Mucosa of stomach (tissue), 1 donor: ENCODE data around the gene PNPLA7.

Source experiments
- H3K27me3 ChIP-seq: one replicate; pipeline ENCODE4 v1.7.0; 2013; ENCODE audit warnings: mild to moderate bottlenecking, low read length; ENCODE audit not compliant: control insufficient read depth, insufficient read depth
- H3K36me3 ChIP-seq: one replicate; pipeline ENCODE4 v1.7.0; 2013; ENCODE audit warnings: low read length; ENCODE audit not compliant: control insufficient read depth, insufficient read depth
- H3K4me1 ChIP-seq: one replicate; pipeline ENCODE4 v1.7.0; 2013; ENCODE audit warnings: mild to moderate bottlenecking, low read length; ENCODE audit not compliant: control insufficient read depth, insufficient read depth
- H3K4me3 ChIP-seq: one replicate; pipeline ENCODE4 v1.7.0; 2013; ENCODE audit warnings: low read length
- H3K9ac ChIP-seq: one replicate; pipeline ENCODE4 v1.7.0; 2013; ENCODE audit warnings: mild to moderate bottlenecking, low read length, moderate library complexity
- H3K9me3 ChIP-seq: one replicate; pipeline ENCODE4 v1.7.0; 2013; ENCODE audit warnings: mild to moderate bottlenecking, low read length, moderate library complexity; ENCODE audit not compliant: control insufficient read depth
- donor health status: Pancreatic carcinoma.

Gene PNPLA7

DNA sequence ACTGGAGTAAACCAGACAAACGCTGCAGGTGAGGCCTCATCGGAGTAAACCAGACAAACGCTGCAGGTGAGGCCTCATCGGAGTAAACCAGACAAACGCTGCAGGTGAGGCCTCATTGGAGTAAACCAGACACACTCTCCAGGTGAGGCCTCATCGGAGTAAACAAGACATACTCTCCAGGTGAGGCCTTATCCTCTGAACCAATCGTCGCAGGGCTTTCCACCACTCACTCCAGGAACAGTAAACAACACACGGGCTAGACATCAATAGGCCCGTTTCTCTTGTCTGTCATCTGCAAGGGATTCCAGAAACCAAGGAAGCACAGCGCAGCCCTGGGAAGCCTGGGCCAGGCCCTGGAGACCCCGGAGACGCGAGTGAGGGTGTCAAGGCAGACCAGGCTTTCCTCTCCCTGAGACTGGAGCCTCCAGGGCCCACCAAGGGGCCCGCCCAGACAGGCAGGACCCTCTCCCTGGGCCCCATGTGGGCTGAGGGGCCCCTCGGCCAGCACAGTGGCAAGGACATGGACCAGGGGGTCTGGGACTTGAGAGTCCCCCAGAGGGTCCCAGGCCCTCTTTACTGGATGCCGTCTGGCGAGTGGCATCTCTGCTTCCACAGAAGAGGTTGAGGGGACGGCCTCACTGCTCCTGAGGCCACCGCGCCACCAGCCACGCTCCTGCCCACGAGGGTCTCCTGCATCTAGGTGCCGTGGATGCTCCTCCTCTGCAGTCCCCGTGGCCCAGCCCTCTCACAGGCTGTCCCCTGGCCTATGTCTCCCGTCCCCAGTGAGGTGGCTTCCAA lies 64.7 kb downstream of the PNPLA7 start:
- no peaks in the 10 kb centered on the region for H3K9me3 ChIP-seq
- no peak overlapping the region for H3K9ac ChIP-seq
- no peaks in the 10 kb centered on the region for H3K36me3 ChIP-seq
- H3K27me3 ChIP-seq, result no peaks in the 10 kb centered on the region
- no peak overlapping the region for H3K4me3 ChIP-seq
- H3K4me1 ChIP-seq, result peaks cover 23% of the 10 kb centered on the region

- H3K27me3 ChIP-seq, result no peaks in the 10 kb centered on the region
- no peak overlapping the region for H3K9ac ChIP-seq
- no peaks in the 10 kb centered on the region for H3K36me3 ChIP-seq
- peaks cover 23% of the 10 kb centered on the region for H3K4me1 ChIP-seq
- no peak overlapping the region for H3K4me3 ChIP-seq
- H3K9me3 ChIP-seq, result no peaks in the 10 kb centered on the region
Measured at GRCh38 chr9:137484551-137485315, 65.5 kb downstream of the PNPLA7 start.

DNA sequence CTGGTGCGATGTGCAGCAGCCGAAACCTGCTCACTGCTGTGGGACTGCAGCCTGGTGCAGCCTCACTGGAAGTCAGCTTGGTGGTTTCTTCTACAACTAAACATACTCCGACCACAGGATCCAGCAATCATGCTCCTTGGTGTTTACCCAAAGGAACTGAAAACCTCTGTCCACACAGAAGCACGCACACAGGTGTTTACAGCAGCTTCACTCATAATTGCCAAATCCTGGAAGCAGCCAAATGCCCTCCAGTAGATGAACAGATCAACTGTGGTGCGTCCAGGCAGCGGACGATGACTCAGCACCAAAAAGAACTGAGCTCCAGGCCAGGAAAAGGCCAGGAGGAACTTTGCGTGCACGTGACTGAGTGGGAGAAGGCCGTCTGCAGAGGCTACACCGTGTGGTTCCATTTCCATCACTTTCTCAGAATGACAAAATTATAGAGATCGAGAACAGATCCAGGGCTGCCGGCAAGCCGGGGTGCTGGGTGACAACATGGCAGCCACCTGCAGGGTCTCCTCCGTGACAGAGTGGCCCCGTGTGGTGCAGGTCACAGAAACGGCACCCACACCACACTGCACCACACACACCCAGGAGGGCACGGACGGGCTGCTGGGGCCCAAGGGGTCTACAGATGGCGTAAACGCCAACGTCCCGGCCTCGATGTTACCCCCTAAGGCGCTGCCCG lies 68.0 kb downstream of the PNPLA7 start:
- Histone ChIP-seq H3K9ac (no peak overlapping the region), H3K4me3 (no peak overlapping the region), H3K27me3 (no peaks in the 10 kb centered on the region), H3K36me3 (no peaks in the 10 kb centered on the region), H3K4me1 (peaks cover 11% of the 10 kb centered on the region), H3K9me3 (no peaks in the 10 kb centered on the region)

- Histone ChIP-seq H3K9ac (no peak overlapping the region), H3K9me3 (no peaks in the 10 kb centered on the region), H3K36me3 (no peaks in the 10 kb centered on the region), H3K4me1 (peaks cover 8% of the 10 kb centered on the region), H3K4me3 (no peak overlapping the region), H3K27me3 (no peaks in the 10 kb centered on the region)
Measured at GRCh38 chr9:137480686-137481683, 69.2 kb downstream of the PNPLA7 start.

DNA sequence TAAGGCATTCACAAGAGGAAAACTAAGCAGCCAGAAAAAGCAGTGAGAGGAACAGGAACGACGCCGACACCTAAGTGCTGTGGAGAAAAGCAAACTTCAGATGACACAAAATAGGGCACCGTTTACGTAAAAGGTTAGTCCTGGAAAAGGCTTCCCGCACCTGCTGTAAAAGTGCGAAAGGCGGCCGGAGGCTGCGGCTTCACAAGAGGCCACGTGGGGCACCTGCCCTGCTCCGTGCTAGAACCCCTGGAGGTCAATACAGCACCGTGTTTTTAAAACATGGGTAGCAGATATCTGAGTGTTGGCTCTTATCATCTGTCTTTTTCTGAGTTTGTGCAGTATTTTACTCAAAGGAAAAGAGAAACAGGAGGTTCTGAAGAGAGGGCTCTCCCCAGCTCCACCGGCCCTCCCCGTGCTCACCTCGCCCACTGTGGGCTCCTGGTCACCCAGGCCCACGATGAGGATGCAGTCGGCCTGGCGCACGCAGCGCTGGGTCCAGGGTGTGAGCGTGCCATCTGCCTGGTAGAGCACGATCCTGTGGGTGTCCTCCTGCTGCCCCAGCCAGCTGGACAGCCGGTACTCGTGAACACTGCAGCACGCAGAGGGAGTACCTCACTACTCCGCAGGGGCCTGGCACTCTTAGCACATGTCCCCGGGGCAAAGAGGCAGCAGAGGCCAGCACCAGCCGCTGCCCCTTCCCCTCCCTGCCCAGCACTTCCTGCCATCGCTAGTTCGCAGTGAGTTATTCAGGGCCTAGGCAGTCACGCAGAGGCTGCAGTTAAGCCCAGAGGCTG lies 70.1 kb downstream of the PNPLA7 start:
- H3K4me3 ChIP-seq, result no peak overlapping the region
- H3K36me3 ChIP-seq, result no peaks in the 10 kb centered on the region
- H3K9ac ChIP-seq, result no peak overlapping the region
- H3K4me1 ChIP-seq, result peaks cover 8% of the 10 kb centered on the region
- H3K27me3 ChIP-seq, result no peaks in the 10 kb centered on the region
- no peaks in the 10 kb centered on the region for H3K9me3 ChIP-seq

- H3K36me3 ChIP-seq, result no peaks in the 10 kb centered on the region
- H3K4me3 ChIP-seq, result no peak overlapping the region
- H3K9me3 ChIP-seq, result no peaks in the 10 kb centered on the region
- peaks cover 8% of the 10 kb centered on the region for H3K4me1 ChIP-seq
- H3K9ac ChIP-seq, result no peak overlapping the region
- no peaks in the 10 kb centered on the region for H3K27me3 ChIP-seq
Measured at GRCh38 chr9:137478962-137479861, 71.0 kb downstream of the PNPLA7 start.

DNA sequence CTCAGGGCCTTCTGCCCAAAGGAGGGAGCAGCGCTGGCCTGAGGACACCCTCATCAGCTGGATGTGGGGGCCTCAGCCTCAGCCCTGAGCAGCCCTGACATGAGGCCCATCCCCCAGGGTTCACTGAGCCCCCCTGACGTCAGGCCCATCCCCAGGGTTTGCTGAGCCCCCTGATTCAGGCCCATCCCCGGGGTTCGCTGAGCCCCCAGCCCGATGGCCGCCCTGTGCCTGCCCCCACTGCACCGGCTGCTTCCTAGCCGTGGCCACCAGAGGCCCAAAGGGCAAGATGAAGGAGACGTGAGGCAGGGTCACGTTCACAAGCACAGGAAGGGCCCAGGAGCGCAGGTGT lies 71.6 kb downstream of the PNPLA7 start:
- H3K4me3 ChIP-seq, result no peak overlapping the region
- H3K36me3 ChIP-seq, result no peaks in the 10 kb centered on the region
- H3K27me3 ChIP-seq, result no peaks in the 10 kb centered on the region
- no peak overlapping the region for H3K9ac ChIP-seq
- no peaks in the 10 kb centered on the region for H3K9me3 ChIP-seq
- peaks cover 8% of the 10 kb centered on the region for H3K4me1 ChIP-seq

DNA sequence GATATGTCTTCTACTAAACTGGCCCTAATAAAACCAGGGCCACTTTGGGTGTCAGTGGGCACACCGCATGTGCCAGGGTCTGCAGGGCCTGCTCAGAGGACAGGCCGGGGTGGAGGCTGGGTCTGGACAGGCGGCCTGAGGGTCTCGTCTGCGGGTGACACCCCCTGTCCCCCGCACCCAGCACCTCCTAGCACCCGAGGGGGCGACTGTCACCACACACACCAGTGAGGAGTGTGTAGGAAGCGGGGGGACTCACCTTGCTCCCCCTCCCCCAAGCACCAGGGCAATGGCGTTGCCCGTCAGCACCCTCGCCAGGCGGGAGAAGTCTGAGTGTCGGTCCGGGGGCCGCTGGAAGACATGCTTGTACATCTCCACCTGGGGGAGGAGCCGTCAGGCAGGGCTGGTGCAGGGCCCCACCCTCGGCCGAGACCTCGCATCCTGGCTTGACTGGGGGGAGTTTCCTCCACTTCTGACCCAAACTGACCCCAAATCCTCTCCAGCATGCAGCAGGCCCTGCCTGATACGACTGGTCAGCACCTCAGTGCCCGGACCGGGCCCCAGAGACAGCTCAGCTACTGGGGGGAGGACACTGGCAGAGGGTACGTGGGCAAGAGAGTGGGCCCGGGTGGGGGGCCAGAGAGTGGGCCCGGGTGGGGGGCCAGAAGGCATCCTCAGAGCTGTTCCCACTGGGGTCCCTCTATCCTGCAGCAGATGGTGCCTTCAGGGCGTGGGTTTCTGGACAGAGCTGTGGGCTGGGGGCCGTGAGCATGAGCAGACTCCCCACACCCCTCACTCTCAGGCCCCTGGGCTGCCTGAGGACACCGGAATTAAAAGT lies 72.2 kb downstream of the PNPLA7 start:
- Histone ChIP-seq H3K36me3 (no peaks in the 10 kb centered on the region), H3K4me3 (no peak overlapping the region), H3K9ac (no peak overlapping the region), H3K27me3 (no peaks in the 10 kb centered on the region), H3K4me1 (peaks cover 8% of the 10 kb centered on the region), H3K9me3 (no peaks in the 10 kb centered on the region)

- H3K4me1 ChIP-seq, result peaks cover 2% of the 10 kb centered on the region
- H3K4me3 ChIP-seq, result no peak overlapping the region
- no peaks in the 10 kb centered on the region for H3K27me3 ChIP-seq
- no peaks in the 10 kb centered on the region for H3K9me3 ChIP-seq
- H3K36me3 ChIP-seq, result no peaks in the 10 kb centered on the region
- no peak overlapping the region for H3K9ac ChIP-seq
Measured at GRCh38 chr9:137476856-137477255, 73.3 kb downstream of the PNPLA7 start.

GRCh38 chr9:137475666-137476065 lies 74.5 kb downstream of the PNPLA7 start:
- H3K4me3 ChIP-seq, result no peak overlapping the region

More at GRCh38 chr9:137475666-137476065, 74.5 kb downstream of the PNPLA7 start:
- Histone ChIP-seq H3K36me3 (no peaks in the 10 kb centered on the region), H3K4me1 (no peaks in the 10 kb centered on the region), H3K27me3 (no peaks in the 10 kb centered on the region), H3K9me3 (no peaks in the 10 kb centered on the region), H3K9ac (no peak overlapping the region)
